NB4 (cell line): ENCODE measurements around the gene SUFU.
A peak's percentile ranks its signal among the peaks of the same experiment; 100 is the strongest.

Experiments used
- DNase-seq: peaks from one replicate; pipeline ENCODE4 v3.0.0; 2010; ENCODE audit warnings: low read depth
- H3K4me3 ChIP-seq: one replicate; pipeline ENCODE4 v1.5.1; 2011; ENCODE audit warnings: mild to moderate bottlenecking, low read depth, low read length, moderate library complexity
- MYC ChIP-seq: IDR thresholded peaks from 2 replicates; pipeline ENCODE4 v1.6.1; 2011; ENCODE audit warnings: low read depth, low read length
- POLR2A ChIP-seq: IDR thresholded peaks from 2 replicates; pipeline ENCODE4 v1.6.1; 2011; ENCODE audit warnings: mild to moderate bottlenecking; ENCODE audit not compliant: insufficient read length; ENCODE audit errors: extremely low read depth
- TF ChIP-seq, protein P1 (sequence below): IDR thresholded peaks from one replicate; pipeline ENCODE4 v1.5.1; 2012; ENCODE audit warnings: low read depth, low read length
- TF ChIP-seq, protein P2 (sequence below): IDR thresholded peaks from 2 replicates; pipeline ENCODE4 v1.6.1; 2011; ENCODE audit warnings: low read depth, low read length

The SUFU gene

DNA sequence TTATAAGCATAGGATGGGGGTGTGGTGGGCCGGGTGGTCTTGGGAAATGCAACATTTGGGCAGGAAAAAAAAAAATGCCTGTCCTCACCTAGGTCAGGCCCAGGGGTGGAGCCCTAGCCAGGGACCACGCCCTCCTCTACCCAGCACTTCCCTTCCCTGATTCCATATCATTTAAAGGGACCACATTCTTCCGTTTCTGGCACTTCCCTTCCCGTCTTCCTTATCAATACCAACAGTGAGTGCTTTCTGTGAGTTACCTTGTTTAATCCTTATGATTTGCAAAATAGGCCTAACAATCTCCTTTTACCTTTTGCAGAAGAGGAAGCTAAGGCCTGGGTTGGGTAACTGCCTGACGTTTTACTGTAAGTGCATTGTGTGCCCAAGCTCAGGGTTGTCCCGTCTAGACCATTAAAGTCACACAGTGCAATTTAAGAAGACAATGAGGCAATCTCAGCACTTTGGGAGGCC, 35.8 kb upstream of the SUFU start:
- peak; percentile 73 for DNase-seq
- TF ChIP-seq MYC (no peak), POLR2A (no peak)
- TF ChIP-seq, protein P1, sequence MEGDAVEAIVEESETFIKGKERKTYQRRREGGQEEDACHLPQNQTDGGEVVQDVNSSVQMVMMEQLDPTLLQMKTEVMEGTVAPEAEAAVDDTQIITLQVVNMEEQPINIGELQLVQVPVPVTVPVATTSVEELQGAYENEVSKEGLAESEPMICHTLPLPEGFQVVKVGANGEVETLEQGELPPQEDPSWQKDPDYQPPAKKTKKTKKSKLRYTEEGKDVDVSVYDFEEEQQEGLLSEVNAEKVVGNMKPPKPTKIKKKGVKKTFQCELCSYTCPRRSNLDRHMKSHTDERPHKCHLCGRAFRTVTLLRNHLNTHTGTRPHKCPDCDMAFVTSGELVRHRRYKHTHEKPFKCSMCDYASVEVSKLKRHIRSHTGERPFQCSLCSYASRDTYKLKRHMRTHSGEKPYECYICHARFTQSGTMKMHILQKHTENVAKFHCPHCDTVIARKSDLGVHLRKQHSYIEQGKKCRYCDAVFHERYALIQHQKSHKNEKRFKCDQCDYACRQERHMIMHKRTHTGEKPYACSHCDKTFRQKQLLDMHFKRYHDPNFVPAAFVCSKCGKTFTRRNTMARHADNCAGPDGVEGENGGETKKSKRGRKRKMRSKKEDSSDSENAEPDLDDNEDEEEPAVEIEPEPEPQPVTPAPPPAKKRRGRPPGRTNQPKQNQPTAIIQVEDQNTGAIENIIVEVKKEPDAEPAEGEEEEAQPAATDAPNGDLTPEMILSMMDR, result no peak
- no peak overlapping the region for H3K4me3 ChIP-seq

DNA sequence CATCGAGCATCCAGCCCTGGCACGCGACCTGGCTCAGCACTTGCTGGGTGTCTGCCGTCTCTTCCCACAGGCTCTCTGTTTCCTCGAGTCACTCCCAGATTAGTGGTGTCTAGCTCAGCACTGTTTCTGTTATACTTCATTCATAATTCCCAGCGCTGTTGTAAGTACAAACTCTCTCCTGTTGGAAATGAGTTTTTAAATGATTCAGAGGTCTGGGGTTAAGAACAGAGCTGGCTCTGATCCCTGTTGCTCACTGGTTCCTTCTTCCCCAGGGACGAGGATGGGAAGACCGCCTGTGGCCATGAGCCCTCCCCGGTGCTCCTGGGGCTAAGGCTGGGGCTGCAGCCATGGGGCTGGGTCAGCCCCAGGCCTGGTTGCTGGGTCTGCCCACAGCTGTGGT, 35.1 kb upstream of the SUFU start:
- no peak for DNase-seq
- TF ChIP-seq, protein P1, result no peak
- TF ChIP-seq MYC (no peak), POLR2A (no peak)
- TF ChIP-seq, protein P2, sequence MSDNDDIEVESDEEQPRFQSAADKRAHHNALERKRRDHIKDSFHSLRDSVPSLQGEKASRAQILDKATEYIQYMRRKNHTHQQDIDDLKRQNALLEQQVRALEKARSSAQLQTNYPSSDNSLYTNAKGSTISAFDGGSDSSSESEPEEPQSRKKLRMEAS, result no peak
- H3K4me3 ChIP-seq, result no peak overlapping the region

DNA sequence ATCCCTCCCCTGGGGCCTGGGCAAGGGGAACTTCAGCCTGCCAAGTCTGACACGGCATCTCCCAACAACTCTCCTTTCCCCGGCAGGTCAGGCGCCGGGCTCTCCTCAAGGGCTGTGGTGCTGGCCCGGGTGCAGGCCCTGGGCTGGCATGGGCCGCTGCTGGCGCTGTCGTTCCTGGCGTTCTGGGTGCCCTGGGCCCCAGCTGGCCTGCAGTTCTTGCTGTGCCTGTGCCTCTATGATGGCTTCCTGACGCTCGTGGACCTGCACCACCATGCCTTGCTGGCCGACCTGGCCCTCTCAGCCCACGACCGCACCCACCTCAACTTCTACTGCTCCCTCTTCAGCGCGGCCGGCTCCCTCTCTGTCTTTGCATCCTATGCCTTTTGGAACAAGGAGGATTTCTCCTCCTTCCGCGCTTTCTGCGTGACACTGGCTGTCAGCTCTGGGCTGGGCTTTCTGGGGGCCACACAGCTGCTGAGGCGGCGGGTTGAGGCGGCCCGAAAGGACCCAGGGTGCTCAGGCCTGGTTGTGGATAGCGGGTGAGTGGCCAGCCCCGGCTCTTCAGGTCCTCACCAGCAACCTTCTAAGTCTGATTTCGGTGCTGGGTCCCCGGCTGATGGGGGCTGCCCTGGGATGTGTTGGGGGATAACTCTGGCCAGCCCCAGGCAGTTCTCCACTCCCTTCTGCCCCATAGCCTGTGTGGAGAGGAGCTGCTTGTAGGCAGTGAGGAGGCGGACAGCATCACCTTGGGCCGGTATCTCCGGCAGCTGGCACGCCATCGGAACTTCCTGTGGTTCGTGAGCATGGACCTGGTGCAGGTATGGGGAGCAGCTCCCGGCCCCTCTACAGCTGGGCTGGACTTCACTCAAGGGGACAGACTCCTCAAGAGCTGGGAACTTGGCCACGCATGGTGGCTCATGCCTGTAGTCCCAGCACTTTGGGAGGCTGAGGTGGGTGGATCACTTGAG, 32.9 kb upstream of the SUFU start:
- H3K4me3 ChIP-seq, result no peak overlapping the region
- no peak for DNase-seq
- TF ChIP-seq POLR2A, result no peak
- TF ChIP-seq, protein P1, result no peak
- TF ChIP-seq, protein P2, result no peak
- TF ChIP-seq MYC, result no peak

DNA sequence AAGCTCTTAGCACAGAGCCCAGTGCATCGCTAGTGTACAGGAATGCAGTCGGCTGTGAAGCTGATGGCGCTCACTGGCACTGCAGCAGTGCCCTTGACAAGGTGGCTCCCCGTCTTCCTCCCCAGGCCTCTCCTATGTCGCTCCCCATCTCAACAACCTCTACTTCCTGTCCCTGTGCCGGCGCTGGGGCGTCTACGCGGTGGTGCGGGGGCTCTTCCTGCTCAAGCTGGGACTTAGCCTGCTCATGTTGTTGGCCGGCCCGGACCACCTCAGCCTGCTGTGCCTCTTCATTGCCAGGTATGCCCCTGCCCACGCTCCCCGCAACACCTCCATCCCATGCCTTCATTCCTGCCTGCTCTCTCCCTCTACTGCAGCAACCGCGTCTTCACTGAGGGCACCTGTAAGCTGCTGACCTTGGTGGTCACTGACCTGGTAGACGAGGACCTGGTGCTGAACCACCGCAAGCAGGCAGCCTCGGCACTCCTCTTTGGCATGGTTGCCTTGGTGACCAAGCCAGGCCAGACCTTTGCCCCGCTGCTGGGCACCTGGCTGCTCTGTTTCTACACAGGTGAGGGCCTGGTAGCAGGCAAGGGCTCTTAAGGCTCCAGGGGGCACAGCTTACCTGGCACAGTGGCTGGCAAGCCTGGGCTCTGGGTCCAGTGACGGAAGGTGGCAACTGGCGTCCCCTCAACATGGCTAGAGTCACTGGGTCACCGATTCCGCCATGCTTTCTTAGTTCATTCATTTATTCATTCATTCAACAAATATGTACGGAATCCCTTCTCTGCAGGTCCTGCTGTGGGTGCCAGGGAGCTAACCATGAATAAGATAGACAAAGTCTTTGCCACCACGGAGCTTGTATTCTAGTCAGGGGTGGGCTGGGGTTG, 30.1 kb upstream of the SUFU start:
- no peak overlapping the region for H3K4me3 ChIP-seq
- TF ChIP-seq MYC, result no peak
- TF ChIP-seq, protein P1, result no peak
- TF ChIP-seq, protein P2, result no peak
- no peak for TF ChIP-seq POLR2A
- no peak for DNase-seq

DNA sequence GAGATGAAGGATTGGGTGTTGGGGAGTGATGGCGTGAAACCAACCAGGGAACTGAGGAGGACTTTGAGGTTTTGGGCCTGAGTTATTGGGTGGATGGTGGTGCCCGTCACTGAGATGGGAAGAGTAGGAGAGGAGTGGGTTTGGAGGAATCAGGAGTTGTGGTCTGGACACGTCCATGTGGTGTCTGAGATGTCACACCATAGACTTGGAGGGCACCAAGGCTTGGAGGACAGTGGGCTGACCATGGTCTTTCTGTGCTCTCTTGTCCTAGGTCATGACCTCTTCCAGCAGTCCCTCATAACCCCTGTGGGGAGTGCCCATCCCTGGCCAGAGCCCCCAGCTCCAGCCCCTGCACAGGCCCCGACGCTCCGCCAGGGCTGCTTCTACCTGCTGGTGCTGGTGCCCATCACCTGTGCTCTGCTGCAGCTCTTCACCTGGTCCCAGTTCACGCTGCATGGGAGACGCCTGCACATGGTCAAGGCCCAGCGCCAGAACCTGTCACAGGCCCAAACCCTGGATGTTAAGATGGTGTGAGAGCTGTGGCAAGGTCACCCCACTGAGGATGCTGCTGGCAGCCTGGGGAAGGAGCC, 28.2 kb upstream of the SUFU start:
- TF ChIP-seq, protein P1, result no peak
- TF ChIP-seq, protein P2, result no peak
- no peak for TF ChIP-seq MYC
- TF ChIP-seq POLR2A, result no peak
- no peak overlapping the region for H3K4me3 ChIP-seq
- no peak for DNase-seq
